ENCODE results near the gene ITGA11.

The ITGA11 gene

GRCh38 chr15:68353421-68354135, 78.4 kb downstream of the ITGA11 start:
- no peak for TF ChIP-seq ZNF274 (IDR thresholded peaks at IDR 0.05; ENCODE audit: low read depth, low read length)
- no peak for TF ChIP-seq YY1 (IDR thresholded peaks at IDR 0.05; ENCODE audit: insufficient read depth, insufficient read length)
- no peak for TF ChIP-seq SUZ12 (IDR thresholded peaks at IDR 0.05; ENCODE audit: extremely low read depth, insufficient read depth, insufficient read length)
- Histone ChIP-seq H3K4me3 (ENCODE audit: insufficient read length, low read depth) (no peak overlapping the region), H3K36me3 (ENCODE audit: insufficient read depth, insufficient read length, low read length) (peaks cover 10% of the 10 kb centered on the region), H3K27me3 (ENCODE audit: insufficient read depth, insufficient read length) (no peaks in the 10 kb centered on the region), H3K9me3 (ENCODE audit: insufficient read depth, low read length) (peaks cover 22% of the 10 kb centered on the region), H3K4me1 (ENCODE audit: insufficient read depth, insufficient read length) (no peaks in the 10 kb centered on the region), H3K9ac (ENCODE audit: insufficient read length, low read depth) (no peak overlapping the region)
- no peak for DNase-seq (ENCODE audit: low read depth, low spot score)

- TF ChIP-seq YY1 (IDR thresholded peaks at IDR 0.05; ENCODE audit: insufficient read depth, insufficient read length) = no peak
- no peak for TF ChIP-seq SUZ12 (IDR thresholded peaks at IDR 0.05; ENCODE audit: extremely low read depth, insufficient read depth, insufficient read length)
- TF ChIP-seq ZNF274 (IDR thresholded peaks at IDR 0.05; ENCODE audit: low read depth, low read length) = no peak
- Histone ChIP-seq H3K27me3 (ENCODE audit: insufficient read depth, insufficient read length) (no peaks in the 10 kb centered on the region), H3K4me1 (ENCODE audit: insufficient read depth, insufficient read length) (no peaks in the 10 kb centered on the region), H3K9ac (ENCODE audit: insufficient read length, low read depth) (no peak overlapping the region), H3K9me3 (ENCODE audit: insufficient read depth, low read length) (peaks cover 15% of the 10 kb centered on the region), H3K4me3 (ENCODE audit: insufficient read length, low read depth) (no peak overlapping the region), H3K36me3 (ENCODE audit: insufficient read depth, insufficient read length, low read length) (peaks cover 18% of the 10 kb centered on the region)
- no peak for DNase-seq (ENCODE audit: low read depth, low spot score)
These were observed 79.4 kb downstream of the ITGA11 start for GRCh38 chr15:68352401-68353062.

GRCh38 chr15:68349151-68349550, 82.8 kb downstream of the ITGA11 start:
- Histone ChIP-seq H3K9me3 (ENCODE audit: insufficient read depth, low read length) (no peaks in the 10 kb centered on the region), H3K4me1 (ENCODE audit: insufficient read depth, insufficient read length) (no peaks in the 10 kb centered on the region), H3K36me3 (ENCODE audit: insufficient read depth, insufficient read length, low read length) (peaks cover 14% of the 10 kb centered on the region), H3K9ac (ENCODE audit: insufficient read length, low read depth) (no peak overlapping the region), H3K4me3 (ENCODE audit: insufficient read length, low read depth) (no peak overlapping the region), H3K27me3 (ENCODE audit: insufficient read depth, insufficient read length) (no peaks in the 10 kb centered on the region)
- TF ChIP-seq SUZ12 (IDR thresholded peaks at IDR 0.05; ENCODE audit: extremely low read depth, insufficient read depth, insufficient read length) (no peak), ZNF274 (IDR thresholded peaks at IDR 0.05; ENCODE audit: low read depth, low read length) (no peak), YY1 (IDR thresholded peaks at IDR 0.05; ENCODE audit: insufficient read depth, insufficient read length) (no peak)
- no peak for DNase-seq (ENCODE audit: low read depth, low spot score)

GRCh38 chr15:68348606-68349005, 83.4 kb downstream of the ITGA11 start:
- no peak for DNase-seq (ENCODE audit: low read depth, low spot score)
- Histone ChIP-seq H3K27me3 (ENCODE audit: insufficient read depth, insufficient read length) (no peaks in the 10 kb centered on the region), H3K9me3 (ENCODE audit: insufficient read depth, low read length) (no peaks in the 10 kb centered on the region), H3K4me3 (ENCODE audit: insufficient read length, low read depth) (no peak overlapping the region), H3K4me1 (ENCODE audit: insufficient read depth, insufficient read length) (peaks cover 3% of the 10 kb centered on the region), H3K9ac (ENCODE audit: insufficient read length, low read depth) (no peak overlapping the region), H3K36me3 (ENCODE audit: insufficient read depth, insufficient read length, low read length) (peaks cover 11% of the 10 kb centered on the region)
- TF ChIP-seq SUZ12 (IDR thresholded peaks at IDR 0.05; ENCODE audit: extremely low read depth, insufficient read depth, insufficient read length) (no peak), ZNF274 (IDR thresholded peaks at IDR 0.05; ENCODE audit: low read depth, low read length) (no peak), YY1 (IDR thresholded peaks at IDR 0.05; ENCODE audit: insufficient read depth, insufficient read length) (no peak)

GRCh38 chr15:68348081-68348480, 83.9 kb downstream of the ITGA11 start:
- no peak for DNase-seq (ENCODE audit: low read depth, low spot score)
- Histone ChIP-seq H3K9ac (ENCODE audit: insufficient read length, low read depth) (no peak overlapping the region), H3K9me3 (ENCODE audit: insufficient read depth, low read length) (no peaks in the 10 kb centered on the region), H3K36me3 (ENCODE audit: insufficient read depth, insufficient read length, low read length) (peaks cover 11% of the 10 kb centered on the region), H3K27me3 (ENCODE audit: insufficient read depth, insufficient read length) (no peaks in the 10 kb centered on the region), H3K4me3 (ENCODE audit: insufficient read length, low read depth) (no peak overlapping the region), H3K4me1 (ENCODE audit: insufficient read depth, insufficient read length) (peaks cover 3% of the 10 kb centered on the region)
- TF ChIP-seq SUZ12 (IDR thresholded peaks at IDR 0.05; ENCODE audit: extremely low read depth, insufficient read depth, insufficient read length) (no peak), ZNF274 (IDR thresholded peaks at IDR 0.05; ENCODE audit: low read depth, low read length) (no peak), YY1 (IDR thresholded peaks at IDR 0.05; ENCODE audit: insufficient read depth, insufficient read length) (no peak)

- H3K36me3 ChIP-seq (ENCODE audit: insufficient read depth, insufficient read length, low read length) = peaks cover 11% of the 10 kb centered on the region
- no peak overlapping the region for H3K4me3 ChIP-seq (ENCODE audit: insufficient read length, low read depth)
- TF ChIP-seq SUZ12 (IDR thresholded peaks at IDR 0.05; ENCODE audit: extremely low read depth, insufficient read depth, insufficient read length) = no peak
- no peak for TF ChIP-seq ZNF274 (IDR thresholded peaks at IDR 0.05; ENCODE audit: low read depth, low read length)
- no peak for TF ChIP-seq YY1 (IDR thresholded peaks at IDR 0.05; ENCODE audit: insufficient read depth, insufficient read length)
- no peaks in the 10 kb centered on the region for H3K27me3 ChIP-seq (ENCODE audit: insufficient read depth, insufficient read length)
- H3K9me3 ChIP-seq (ENCODE audit: insufficient read depth, low read length) = no peaks in the 10 kb centered on the region
- H3K4me1 ChIP-seq (ENCODE audit: insufficient read depth, insufficient read length) = peaks cover 3% of the 10 kb centered on the region
- no peak for DNase-seq (ENCODE audit: low read depth, low spot score)
- H3K9ac ChIP-seq (ENCODE audit: insufficient read length, low read depth) = no peak overlapping the region
These were observed 84.6 kb downstream of the ITGA11 start for GRCh38 chr15:68347392-68347791.

GRCh38 chr15:68346979-68347378, 85.0 kb downstream of the ITGA11 start:
- H3K4me1 ChIP-seq (ENCODE audit: insufficient read depth, insufficient read length) = peaks cover 3% of the 10 kb centered on the region
- no peaks in the 10 kb centered on the region for H3K27me3 ChIP-seq (ENCODE audit: insufficient read depth, insufficient read length)
- H3K9ac ChIP-seq (ENCODE audit: insufficient read length, low read depth) = no peak overlapping the region
- H3K36me3 ChIP-seq (ENCODE audit: insufficient read depth, insufficient read length, low read length) = peaks cover 11% of the 10 kb centered on the region
- DNase-seq (ENCODE audit: low read depth, low spot score) = no peak
- TF ChIP-seq ZNF274 (IDR thresholded peaks at IDR 0.05; ENCODE audit: low read depth, low read length) (no peak), YY1 (IDR thresholded peaks at IDR 0.05; ENCODE audit: insufficient read depth, insufficient read length) (no peak)
- H3K4me3 ChIP-seq (ENCODE audit: insufficient read length, low read depth) = no peak overlapping the region
- H3K9me3 ChIP-seq (ENCODE audit: insufficient read depth, low read length) = no peaks in the 10 kb centered on the region
